Adrenal gland (tissue), 5 donors: ENCODE results near the gene SH2D4B.

Experiments
- POLR2A ChIP-seq, 2 donors: fragments of 450-650 bp; IDR thresholded peaks; one replicate each; pipeline ENCODE4 v1.6.1; 2017; ENCODE audit warnings: antibody characterized with exemption in 2 of 2, mild to moderate bottlenecking in 2 of 2, moderate library complexity in 1 of 2
- TF ChIP-seq, protein P1 (sequence below), 6 experiments: fragments of 450-650 bp in 4 of 6; fragments of 200-600 bp in 2 of 6; sonication (generic) in 1 of 6; IDR thresholded peaks; 1 replicate in 5 of 6; 2 replicates in 1 of 6; pipeline versions ENCODE4 v1.5.1 to v1.8.0; 2016 to 2021; ENCODE audit warnings: antibody characterized with exemption in 6 of 6, mild to moderate bottlenecking in 2 of 6, moderate library complexity in 1 of 6
- donor health status: DM: no; HTN: no; CAD: no.

DNA sequence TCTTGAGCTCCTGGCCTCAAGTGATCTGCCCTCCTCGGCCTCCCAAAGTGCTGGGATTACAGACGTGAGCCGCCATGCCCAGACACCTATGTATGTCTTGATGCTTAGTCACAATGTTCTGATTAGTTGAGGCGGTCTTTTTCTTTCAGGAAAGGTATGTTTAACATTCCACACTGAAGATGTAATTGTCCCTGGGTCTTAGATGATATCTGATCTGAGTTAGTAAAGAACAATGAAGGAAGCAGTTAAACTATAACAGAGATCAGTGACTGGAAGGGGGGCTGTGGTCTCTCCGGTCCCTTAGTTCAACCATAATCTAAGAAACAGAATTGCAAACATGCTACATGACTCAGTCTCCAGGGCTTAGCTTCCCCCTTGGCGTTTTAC, 31.5 kb upstream of the SH2D4B start:
- TF ChIP-seq POLR2A (IDR thresholded peaks at IDR 0.05) = no peak
- TF ChIP-seq, protein P1, sequence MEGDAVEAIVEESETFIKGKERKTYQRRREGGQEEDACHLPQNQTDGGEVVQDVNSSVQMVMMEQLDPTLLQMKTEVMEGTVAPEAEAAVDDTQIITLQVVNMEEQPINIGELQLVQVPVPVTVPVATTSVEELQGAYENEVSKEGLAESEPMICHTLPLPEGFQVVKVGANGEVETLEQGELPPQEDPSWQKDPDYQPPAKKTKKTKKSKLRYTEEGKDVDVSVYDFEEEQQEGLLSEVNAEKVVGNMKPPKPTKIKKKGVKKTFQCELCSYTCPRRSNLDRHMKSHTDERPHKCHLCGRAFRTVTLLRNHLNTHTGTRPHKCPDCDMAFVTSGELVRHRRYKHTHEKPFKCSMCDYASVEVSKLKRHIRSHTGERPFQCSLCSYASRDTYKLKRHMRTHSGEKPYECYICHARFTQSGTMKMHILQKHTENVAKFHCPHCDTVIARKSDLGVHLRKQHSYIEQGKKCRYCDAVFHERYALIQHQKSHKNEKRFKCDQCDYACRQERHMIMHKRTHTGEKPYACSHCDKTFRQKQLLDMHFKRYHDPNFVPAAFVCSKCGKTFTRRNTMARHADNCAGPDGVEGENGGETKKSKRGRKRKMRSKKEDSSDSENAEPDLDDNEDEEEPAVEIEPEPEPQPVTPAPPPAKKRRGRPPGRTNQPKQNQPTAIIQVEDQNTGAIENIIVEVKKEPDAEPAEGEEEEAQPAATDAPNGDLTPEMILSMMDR (IDR thresholded peaks at IDR 0.05) = no peak
